GM23248 (cell line): ENCODE measurements around the gene ABCA3. TPM values are rescaled to one million over a fixed set of nuclear protein-coding genes. Genes with fewer than 3 reads are reported as not detected.

ENCODE experiments used
- DNase-seq: peaks from one replicate; pipeline ENCODE4 v3.0.0-alpha.2; 2015
- H2AFZ ChIP-seq: fragments of 200-600 bp; sonication (generic); 2 replicates; pipeline ENCODE4 v1.6.1; 2016; ENCODE audit warnings: antibody characterized with exemption
- H3F3A ChIP-seq: fragments of 200-600 bp; sonication (generic); 2 replicates; pipeline ENCODE4 v1.6.1; 2016; ENCODE audit warnings: mild to moderate bottlenecking, antibody characterized with exemption, mixed run types; ENCODE audit not compliant: insufficient read depth
- H3K27ac ChIP-seq: fragments of 200-600 bp; sonication (generic); 2 replicates; pipeline ENCODE4 v1.5.1; 2016; ENCODE audit warnings: mild to moderate bottlenecking
- H3K27me3 ChIP-seq: fragments of 200-600 bp; sonication (generic); replicated peaks from 2 replicates; pipeline ENCODE4 v1.6.1; 2016; ENCODE audit warnings: mild to moderate bottlenecking; ENCODE audit not compliant: insufficient read depth
- H3K36me3 ChIP-seq: fragments of 200-600 bp; sonication (generic); 2 replicates; pipeline ENCODE4 v1.6.1; 2016; ENCODE audit warnings: low read depth, mild to moderate bottlenecking
- H3K4me1 ChIP-seq: fragments of 200-600 bp; sonication (generic); 2 replicates; pipeline ENCODE4 v1.6.1; 2016; ENCODE audit warnings: mild to moderate bottlenecking; ENCODE audit not compliant: insufficient read depth
- H3K4me2 ChIP-seq: fragments of 200-600 bp; sonication (generic); one replicate; pipeline ENCODE4 v1.6.1; 2016; ENCODE audit warnings: mild to moderate bottlenecking; ENCODE audit not compliant: unreplicated experiment
- H3K4me3 ChIP-seq: fragments of 200-600 bp; sonication (generic); 2 replicates; pipeline ENCODE4 v1.5.1; 2016; ENCODE audit warnings: mild to moderate bottlenecking
- H3K79me2 ChIP-seq: fragments of 200-600 bp; sonication (generic); 2 replicates; pipeline ENCODE4 v1.6.1; 2016; ENCODE audit warnings: mild to moderate bottlenecking; ENCODE audit not compliant: insufficient read depth
- H3K9ac ChIP-seq: fragments of 200-600 bp; sonication (generic); 2 replicates; pipeline ENCODE4 v1.6.1; 2016; ENCODE audit warnings: mild to moderate bottlenecking
- H3K9me2 ChIP-seq: fragments of 200-600 bp; sonication (generic); 2 replicates; pipeline ENCODE4 v1.6.1; 2016; ENCODE audit warnings: mixed run types, mild to moderate bottlenecking, moderate library complexity; ENCODE audit not compliant: insufficient read depth
- H3K9me3 ChIP-seq: fragments of 200-600 bp; sonication (generic); one replicate; pipeline ENCODE4 v1.6.1; 2017; ENCODE audit warnings: low read depth
- H4K20me1 ChIP-seq: fragments of 200-600 bp; sonication (generic); 2 replicates; pipeline ENCODE4 v1.6.0; 2016; ENCODE audit not compliant: insufficient read depth
- EZH2 ChIP-seq: fragments of 200-600 bp; sonication (generic); IDR thresholded peaks from 2 replicates; pipeline ENCODE4 v1.6.1; 2018; ENCODE audit warnings: antibody characterized with exemption, mild to moderate bottlenecking; ENCODE audit not compliant: insufficient read depth, poor library complexity, severe bottlenecking
- EZH2phosphoT487 ChIP-seq: fragments of 200-600 bp; sonication (generic); IDR thresholded peaks from 2 replicates; pipeline ENCODE4 v1.6.1; 2018; ENCODE audit warnings: antibody characterized with exemption, moderate library complexity, mild to moderate bottlenecking, low read depth; ENCODE audit not compliant: insufficient read depth
- WGBS, 2 experiments: methylation state at CpG; one replicate each; pipeline ENCODE4 v1.1.6; 2015 to 2017; ENCODE audit warnings: low lambda C conversion rate in 2 of 2, low coverage in 1 of 2; ENCODE audit errors: missing lambda C conversion rate in 2 of 2; 5-methylcytosine and 5-hydroxymethylcytosine counted together
- in situ Hi-C: fragments of 300-500 bp; cut with MboI; formaldehyde crosslinking; loops from 2 replicates; pipeline ENCODE4 v1.15.0; 2020
- polyA plus RNA-seq: library from polyadenylated mRNA; unstranded; fragments of >200 nt; fragmentation: Nextera tagmentation; extraction: Ambion mirVana; gene quantifications from 2 replicates; pipeline ENCODE4 v1.2.1, GENCODE V29; 2016
- total RNA-seq: library from RNA; depleted of rRNA; stranded (reverse); fragments of >200 nt; shearing (Covaris generic); gene quantifications from 2 replicates; pipeline ENCODE4 v1.2.3, GENCODE V29; 2014

ABCA3 gene
- total and polyA plus RNA-seq, 2 experiments from 2014 or later, result 0.64 to 0.76 TPM

GRCh38 chr16:2337431-2338296 is 2.9 kb downstream of the ABCA3 start:
- Histone ChIP-seq H3K4me2 (no peak overlapping the region), H3K9ac (no peak overlapping the region), H3K27ac (no peak overlapping the region), H3K9me3 (no peaks in the 10 kb centered on the region), H3K27me3 (peaks cover 7% of the 10 kb centered on the region; the same call in 1 of the 2 replicates), H3K9me2 (no peaks in the 10 kb centered on the region), H3K4me1 (no peaks in the 10 kb centered on the region; the same call in 1 of the 2 replicates), H4K20me1 (no peaks in the 10 kb centered on the region), H3K4me3 (no peak overlapping the region), H2AFZ (no peak overlapping the region), H3K79me2 (no peaks in the 10 kb centered on the region), H3F3A (no peaks in the 10 kb centered on the region), H3K36me3 (no peaks in the 10 kb centered on the region)
- 88 to 89% methylated on average over 14 to 15 of the region's 15 CpGs for WGBS, 2 experiments
- in situ Hi-C loops, result no loop called here
- TF ChIP-seq EZH2phosphoT487, result no peak
- TF ChIP-seq EZH2, result no peak
- no peak for DNase-seq

- H3K4me1 ChIP-seq, result no peaks in the 10 kb centered on the region
- H3K36me3 ChIP-seq, result no peaks in the 10 kb centered on the region
- H3K4me2 ChIP-seq, result no peak overlapping the region
- WGBS, 2 experiments, result 79 to 84% methylated on average over 8 of the region's 8 CpGs
- H3K27ac ChIP-seq, result no peak overlapping the region
- TF ChIP-seq EZH2, result no peak
- no peak for TF ChIP-seq EZH2phosphoT487
- H3F3A ChIP-seq, result no peaks in the 10 kb centered on the region
- no peak overlapping the region for H2AFZ ChIP-seq
- H3K9ac ChIP-seq, result no peak overlapping the region
- DNase-seq, result no peak
- no peaks in the 10 kb centered on the region for H3K9me2 ChIP-seq
- H3K79me2 ChIP-seq, result no peaks in the 10 kb centered on the region
- H3K27me3 ChIP-seq, result peaks cover 7% of the 10 kb centered on the region; the same call in 1 of the 2 replicates
- H4K20me1 ChIP-seq, result no peaks in the 10 kb centered on the region
- H3K4me3 ChIP-seq, result no peak overlapping the region
- H3K9me3 ChIP-seq, result no peaks in the 10 kb centered on the region
- in situ Hi-C loops, result no loop called here
Observed at GRCh38 chr16:2335286-2335895, 5.1 kb downstream of the ABCA3 start.

DNA sequence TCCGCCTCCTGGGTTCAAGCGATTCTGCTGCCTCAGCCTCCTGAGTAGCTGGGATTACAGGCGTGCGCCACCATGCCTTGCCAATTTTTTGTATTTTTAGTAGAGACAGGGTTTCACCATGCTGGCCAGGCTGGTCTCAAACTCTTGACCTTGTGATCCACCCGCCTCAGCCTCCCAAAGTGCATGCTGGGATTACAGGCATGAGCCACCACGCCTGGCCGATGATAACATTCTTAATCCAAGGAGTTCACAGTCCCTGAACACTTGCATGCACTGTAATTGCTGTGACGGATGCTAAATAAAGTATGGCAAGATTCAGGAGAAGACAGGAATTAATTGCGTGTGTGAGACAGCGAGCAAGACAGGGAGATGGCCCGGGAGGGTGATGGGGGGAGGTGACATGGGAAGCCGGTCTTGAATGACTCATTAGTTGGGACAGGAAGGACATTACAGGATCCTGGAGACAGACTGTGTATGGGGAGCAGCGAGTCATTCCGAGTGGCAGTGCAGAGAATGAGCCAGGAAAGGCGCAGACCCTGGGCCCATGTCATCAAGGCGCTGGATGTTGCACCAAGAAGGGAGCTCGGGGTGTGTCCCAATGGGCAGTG is 6.7 kb downstream of the ABCA3 start:
- Histone ChIP-seq H3K9me2 (no peaks in the 10 kb centered on the region), H3K79me2 (no peaks in the 10 kb centered on the region), H3K4me2 (no peak overlapping the region), H3K4me1 (no peaks in the 10 kb centered on the region), H4K20me1 (no peaks in the 10 kb centered on the region), H3K36me3 (no peaks in the 10 kb centered on the region), H2AFZ (no peak overlapping the region), H3K27ac (no peak overlapping the region), H3K27me3 (peaks cover 4% of the 10 kb centered on the region; the same call in 1 of the 2 replicates), H3K4me3 (no peak overlapping the region), H3F3A (no peaks in the 10 kb centered on the region), H3K9ac (no peak overlapping the region), H3K9me3 (no peaks in the 10 kb centered on the region)
- in situ Hi-C loops, result no loop called here
- TF ChIP-seq EZH2 (no peak), EZH2phosphoT487 (no peak)
- WGBS, 2 experiments, result 77 to 82% methylated on average over 17 of the region's 17 CpGs
- peak; percentile 9 for DNase-seq

DNA sequence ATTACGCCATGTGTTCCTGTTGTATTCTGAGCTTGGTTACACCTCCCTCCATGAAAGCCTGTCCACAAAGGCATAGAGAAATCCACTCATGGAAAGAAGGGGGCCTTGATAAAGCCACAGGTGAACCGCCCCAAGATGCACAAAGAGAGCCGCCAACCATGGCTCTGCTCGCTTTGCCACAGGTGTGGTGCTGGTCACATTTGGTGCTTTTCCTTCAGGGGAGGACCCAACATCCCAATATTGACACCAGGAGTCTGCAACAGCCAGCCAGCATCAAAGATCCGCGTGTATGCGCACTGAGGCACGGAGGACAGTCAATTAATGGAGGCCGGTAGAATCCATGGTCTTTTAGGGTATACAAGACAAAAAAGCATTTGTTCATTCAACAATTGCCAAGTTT is 7.3 kb downstream of the ABCA3 start:
- TF ChIP-seq EZH2phosphoT487 (no peak), EZH2 (no peak)
- in situ Hi-C loops, result no loop called here
- H3K4me2 ChIP-seq, result no peak overlapping the region
- no peaks in the 10 kb centered on the region for H3K36me3 ChIP-seq
- no peaks in the 10 kb centered on the region for H3K4me1 ChIP-seq
- peaks cover 6% of the 10 kb centered on the region; the same call in 1 of the 2 replicates for H3K27me3 ChIP-seq
- H3K27ac ChIP-seq, result no peak overlapping the region
- WGBS, 2 experiments, result 92 to 93% methylated on average over 9 of the region's 9 CpGs
- no peak overlapping the region for H2AFZ ChIP-seq
- H3K79me2 ChIP-seq, result no peaks in the 10 kb centered on the region
- no peak overlapping the region for H3K4me3 ChIP-seq
- H3K9me2 ChIP-seq, result no peaks in the 10 kb centered on the region
- H4K20me1 ChIP-seq, result no peaks in the 10 kb centered on the region
- no peak for DNase-seq
- H3K9ac ChIP-seq, result no peak overlapping the region
- H3K9me3 ChIP-seq, result no peaks in the 10 kb centered on the region
- H3F3A ChIP-seq, result no peaks in the 10 kb centered on the region
